OCI-LY1 (cell line): Measurements from ENCODE around the gene CCDC60.

Experiments used
- CTCF ChIP-seq: fragments of 200-600 bp; sonication (generic), shearing (Covaris generic); IDR thresholded peaks from 2 replicates; pipeline ENCODE4 v1.5.1; 2017; ENCODE audit warnings: mild to moderate bottlenecking, antibody characterized with exemption, low read length, moderate library complexity, mixed read lengths
- EZH2 ChIP-seq: fragments of 200-600 bp; sonication (generic), shearing (Covaris generic); IDR thresholded peaks from 2 replicates; pipeline ENCODE4 v1.8.0; 2017; ENCODE audit warnings: borderline replicate concordance, mixed run types, mild to moderate bottlenecking, antibody characterized with exemption, low read length, moderate library complexity, mixed read lengths

GRCh38 chr12:119457271-119457670 lies 122.7 kb downstream of the CCDC60 start:
- no peak for TF ChIP-seq EZH2
- TF ChIP-seq CTCF = no peak
